T-helper 17 cell (primary cell): Measurements from ENCODE around the gene YWHAE. TPM values are rescaled to one million over a fixed set of nuclear protein-coding genes. Genes with fewer than 3 reads are reported as not detected.

Experiments used
- ATAC-seq: fragments of 150-1000 bp; cut with Tn5 transposase; 2 replicates; pipeline ENCODE4 v1.10.0; 2021; ENCODE audit warnings: mild to moderate bottlenecking, moderate library complexity
- DNase-seq, 3 donors: peaks; one replicate each; pipeline versions ENCODE4 v3.0.0 to v3.0.0-alpha.2; 2020 to 2021
- H3K9me3 ChIP-seq: one replicate; pipeline ENCODE4 v1.7.0; 2013; ENCODE audit warnings: low read length, mild to moderate bottlenecking; ENCODE audit not compliant: control insufficient read depth, poor library complexity, severe bottlenecking
- H3K27ac Mint-ChIP-seq: one replicate; pipeline ENCODE4 v1.8.0; 2022; ENCODE audit warnings: mild to moderate bottlenecking, moderate library complexity, mixed read lengths
- H3K27me3 Mint-ChIP-seq: one replicate; pipeline ENCODE4 v1.8.0; 2022; ENCODE audit warnings: mixed read lengths
- H3K36me3 Mint-ChIP-seq: one replicate; pipeline ENCODE4 v1.8.0; 2022; ENCODE audit warnings: low read depth, mixed read lengths
- H3K4me1 Mint-ChIP-seq: one replicate; pipeline ENCODE4 v1.8.0; 2022; ENCODE audit warnings: mild to moderate bottlenecking, mixed read lengths
- H3K4me3 Mint-ChIP-seq: one replicate; pipeline ENCODE4 v1.8.0; 2022; ENCODE audit warnings: mild to moderate bottlenecking, moderate library complexity, mixed read lengths
- total RNA-seq, 4 donors: library from RNA in 2 of 4; stranded (reverse) in 2 of 4; gene quantifications; one replicate each; pipeline ENCODE4 v1.2.3 and lab custom pipeline; 2022 to 2026

YWHAE gene
- total RNA-seq, 2 donors from 2014 or later, result 142 to 146 TPM

DNA sequence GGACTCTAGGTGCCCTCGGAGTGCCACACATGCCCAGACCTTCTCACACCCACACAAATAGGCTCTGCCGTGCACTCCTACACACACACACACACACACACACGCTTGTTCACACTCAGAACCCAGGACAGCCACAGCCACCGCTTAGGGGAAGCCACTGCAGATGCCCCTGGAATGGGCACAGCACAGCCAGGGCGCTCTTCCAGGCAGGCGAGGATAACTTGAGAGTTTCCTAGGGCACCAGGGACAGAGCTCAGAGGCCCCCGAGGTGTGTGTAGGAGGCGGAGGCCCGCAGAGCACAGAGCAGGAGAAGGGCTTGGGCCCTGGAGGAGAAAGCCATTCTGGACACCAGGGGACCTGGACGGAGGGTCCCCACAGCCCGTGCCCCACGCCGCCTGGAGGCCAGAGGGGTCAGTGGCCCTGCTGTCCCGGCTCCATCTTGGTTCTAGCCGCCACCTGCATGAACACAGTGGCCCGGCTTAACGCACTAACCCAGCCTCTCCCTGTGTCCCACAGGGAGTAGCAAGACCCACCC, 99.6 kb downstream of the YWHAE start:
- peaks cover 5% of the 10 kb centered on the region for H3K27me3 Mint-ChIP-seq
- peaks cover 15% of the 10 kb centered on the region for H3K4me1 Mint-ChIP-seq
- H3K36me3 Mint-ChIP-seq, result no peaks in the 10 kb centered on the region
- DNase-seq, result no peak
- H3K4me3 Mint-ChIP-seq, result no peak overlapping the region
- H3K27ac Mint-ChIP-seq, result no peak overlapping the region
- no peaks in the 10 kb centered on the region for H3K9me3 ChIP-seq
- ATAC-seq, result no peak

DNA sequence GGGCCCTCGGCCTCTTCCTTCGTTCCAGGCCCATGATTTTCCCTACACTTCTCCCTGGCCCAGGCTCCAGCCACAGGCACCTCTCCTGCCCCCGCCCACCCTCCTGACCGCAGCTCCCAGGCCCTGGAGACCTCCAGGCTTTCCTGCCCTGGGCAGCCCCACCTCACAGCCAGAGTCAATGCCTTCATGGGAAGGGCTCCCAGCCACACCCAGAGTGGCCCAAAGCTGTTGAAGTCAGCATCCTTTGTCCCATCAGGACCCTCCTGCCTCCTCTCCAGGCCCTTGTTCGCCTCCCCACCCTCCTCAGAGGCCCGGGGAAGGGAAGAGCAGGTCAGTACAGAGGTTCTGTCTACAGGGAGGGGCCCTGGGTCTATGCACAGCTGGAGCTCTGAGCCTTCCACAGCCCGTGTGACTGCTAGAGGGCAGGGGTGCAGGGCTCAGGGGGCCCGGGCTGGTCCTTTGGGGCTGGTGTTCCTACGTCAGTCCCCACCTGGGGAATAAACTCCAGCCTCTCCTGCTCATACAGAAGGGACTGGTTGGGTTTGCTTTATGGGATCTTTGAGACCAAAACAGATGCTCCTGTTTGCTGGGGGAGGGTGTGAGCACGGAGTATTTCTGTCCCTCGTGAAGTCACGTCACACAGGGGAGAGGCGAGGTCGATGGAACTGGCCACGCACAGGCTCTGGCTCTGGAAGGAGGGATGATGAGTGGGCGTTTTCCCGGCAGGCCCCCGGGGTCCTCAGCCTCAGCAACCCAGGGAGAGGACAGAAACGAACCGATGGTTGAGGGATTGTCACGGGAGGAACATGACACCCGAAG, 100.3 kb downstream of the YWHAE start:
- H3K4me1 Mint-ChIP-seq, result peaks cover 18% of the 10 kb centered on the region
- H3K27ac Mint-ChIP-seq, result no peak overlapping the region
- no peak for DNase-seq
- no peaks in the 10 kb centered on the region for H3K36me3 Mint-ChIP-seq
- ATAC-seq, result no peak
- H3K4me3 Mint-ChIP-seq, result no peak overlapping the region
- H3K9me3 ChIP-seq, result no peaks in the 10 kb centered on the region
- H3K27me3 Mint-ChIP-seq, result peaks cover 5% of the 10 kb centered on the region

- DNase-seq, result peak in 2 of 3 donors; percentile 16 to 23
- peak; percentile 36 for ATAC-seq
- peaks cover 25% of the 10 kb centered on the region for H3K4me1 Mint-ChIP-seq
- H3K36me3 Mint-ChIP-seq, result no peaks in the 10 kb centered on the region
- peaks cover 5% of the 10 kb centered on the region for H3K27me3 Mint-ChIP-seq
- peak overlapping the region; percentile 75 for H3K4me3 Mint-ChIP-seq
- H3K27ac Mint-ChIP-seq, result no peak overlapping the region
- no peaks in the 10 kb centered on the region for H3K9me3 ChIP-seq
These were observed 101.4 kb downstream of the YWHAE start for GRCh38 chr17:1298606-1299005.

Other genes starting within 250 kb of the YWHAE start
- 100 to 1,000 TPM; 101 to 130 TPM for gene ABR, start 220.2 kb downstream of the YWHAE start, total RNA-seq
- gene BHLHA9, start 129.8 kb downstream of the YWHAE start, total RNA-seq, result not detected
- not detected for gene TRARG1, start 120.6 kb downstream of the YWHAE start, total RNA-seq
- gene CRK, start 56.0 kb upstream of the YWHAE start, total RNA-seq, result 10 to 100 TPM; 14.8 to 17.4 TPM
- 10 to 100 TPM; 29.5 to 43.1 TPM for gene MYO1C, start 92.5 kb upstream of the YWHAE start, total RNA-seq
- gene INPP5K, start 116.4 kb upstream of the YWHAE start, total RNA-seq, result 100 to 1,000 TPM; 172 to 189 TPM
- gene PITPNA, start 162.6 kb upstream of the YWHAE start, total RNA-seq, result 10 to 100 TPM; 41.6 to 48.0 TPM
- 1 to 10 TPM; 5.1 to 7.4 TPM for gene SLC43A2, start 228.6 kb upstream of the YWHAE start, total RNA-seq
- gene SCARF1, start 245.5 kb upstream of the YWHAE start, total RNA-seq, result 1 to 10 TPM; 1.6 to 2.3 TPM
- 1 to 10 TPM; 2.3 to 3.0 TPM for gene RILP, start 249.6 kb upstream of the YWHAE start, total RNA-seq